Renal cortex interstitium (tissue), 11 donors: Measurements from ENCODE around the gene PRSS53. TPM values are rescaled to one million over a fixed set of nuclear protein-coding genes. Genes with fewer than 3 reads are reported as not detected.

Experiments
- DNase-seq, 11 donors: peaks; one replicate each; pipeline ENCODE4 v3.0.0-alpha.2; 2013; ENCODE audit warnings: low read depth in 9 of 11, low spot score in 4 of 11; ENCODE audit errors: extremely low read depth in 1 of 11
- polyA plus RNA-seq, 3 donors: library from polyadenylated mRNA; unstranded; fragments of 120-200 nt; gene quantifications; one replicate each; pipeline ENCODE4 v1.2.1, GENCODE V29; 2013; ENCODE audit not compliant: insufficient read length in 3 of 3

PRSS53 gene
- polyA plus RNA-seq, 3 donors: 0.89 to 1.8 (median 1.2) TPM

GRCh38 chr16:31082368-31083045 is 6.2 kb downstream of the PRSS53 start:
- DNase-seq: no peak

GRCh38 chr16:31081428-31082351 is 7.1 kb downstream of the PRSS53 start:
- no peak for DNase-seq

- DNase-seq: no peak
Measured at GRCh38 chr16:31080756-31081419, 7.9 kb downstream of the PRSS53 start.

- DNase-seq: no peak
Measured at GRCh38 chr16:31080035-31080629, 8.6 kb downstream of the PRSS53 start.

GRCh38 chr16:31079342-31079944 is 9.3 kb downstream of the PRSS53 start:
- DNase-seq: no peak

GRCh38 chr16:31078597-31079341 is 10.0 kb downstream of the PRSS53 start:
- DNase-seq: no peak

- no peak for DNase-seq
Measured at GRCh38 chr16:31077592-31078396, 10.9 kb downstream of the PRSS53 start.

GRCh38 chr16:31077024-31077423 is 11.7 kb downstream of the PRSS53 start:
- DNase-seq: no peak

- DNase-seq: no peak
Measured at GRCh38 chr16:31076319-31076718, 12.4 kb downstream of the PRSS53 start.

- DNase-seq: no peak
Measured at GRCh38 chr16:31074814-31075183, 13.9 kb downstream of the PRSS53 start.

GRCh38 chr16:31073970-31074813 is 14.6 kb downstream of the PRSS53 start, which contains the start of the genes ZNF646 and ZNF668:
ZNF646 (plus strand) TSS chr16:31074422; CDS start chr16:31076325, 1,903 bp downstream.
ZNF668 (minus strand) TSS chr16:31074240; CDS start chr16:31064459, 9,781 bp downstream.
- DNase-seq: peak; percentile 90 to 99 (median 98)

GRCh38 chr16:31073142-31073969 is 15.4 kb downstream of the PRSS53 start:
- DNase-seq: peak; percentile 75 to 93 (median 88)

- peak in 1 of 11 donors; percentile 9 for DNase-seq
Measured at GRCh38 chr16:31072540-31073141, 16.1 kb downstream of the PRSS53 start.

GRCh38 chr16:31071861-31072260 is 16.9 kb downstream of the PRSS53 start:
- DNase-seq: no peak

GRCh38 chr16:31067342-31067741 is 21.4 kb downstream of the PRSS53 start:
- no peak for DNase-seq
